ENCODE results near the gene COX14. TPM values are rescaled to one million over a fixed set of nuclear protein-coding genes. Genes with fewer than 3 reads are reported as not detected.

COX14 gene
- polyA plus RNA-seq, 3 donors = 63.8 to 257 (median 231) TPM

DNA sequence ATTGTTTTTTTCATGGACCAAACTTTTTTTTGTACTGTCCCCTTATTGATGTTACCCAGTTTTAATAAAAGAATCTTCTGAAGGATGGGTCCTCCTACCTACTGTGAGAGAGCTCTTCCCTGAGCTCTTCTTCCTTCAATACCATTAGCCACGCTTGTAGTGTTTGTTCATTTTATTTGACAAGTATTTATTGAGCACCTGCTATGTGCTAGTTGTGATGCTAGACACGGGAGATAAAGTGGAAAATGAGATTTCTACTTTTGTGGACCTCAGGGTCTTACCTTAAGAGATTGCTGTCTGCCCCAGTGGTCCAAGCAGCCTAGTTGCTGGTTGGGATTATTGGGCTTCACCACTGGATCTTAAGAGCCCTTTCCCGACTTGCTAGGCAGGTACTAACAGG, 11.5 kb upstream of the COX14 start:
- no peaks in the 10 kb centered on the region for H3K79me2 ChIP-seq (ENCODE audit: insufficient read depth, low read length)
- DNase-seq = no peak
- H3K9me3 ChIP-seq (replicated peaks in 1 of 2; ENCODE audit: control insufficient read depth in 1 of 2, insufficient read depth in 1 of 2, low read length in 2 of 2) = no peaks in the 10 kb centered on the region
- H2AFZ ChIP-seq (ENCODE audit: insufficient read depth, low read depth, low read length, poor library complexity, severe bottlenecking) = no peak overlapping the region
- TF ChIP-seq CTCF (IDR thresholded peaks at IDR 0.05) = no peak
- no peak overlapping the region for H3K4me2 ChIP-seq (replicated peaks; ENCODE audit: extremely low read depth, low read length, poor library complexity, severe bottlenecking)
- H3K27me3 ChIP-seq (ENCODE audit: control insufficient read depth in 2 of 2, insufficient read depth in 2 of 2, low read length in 2 of 2) = no peaks in the 10 kb centered on the region
- 86% methylated on average over 1 of the region's 3 CpGs for WGBS (ENCODE audit: insufficient coverage)
- peaks cover 57 to 62% of the 10 kb centered on the region in 2 donors for H3K36me3 Mint-ChIP-seq
- H3K9me3 Mint-ChIP-seq = peaks cover 0 to 2% (median 0%) of the 10 kb centered on the region in 7 donors
- H4K20me1 ChIP-seq (ENCODE audit: insufficient read depth, low read length) = no peaks in the 10 kb centered on the region
- peaks cover 44 to 61% of the 10 kb centered on the region in 2 donors for H3K36me3 ChIP-seq (replicated peaks in 1 of 2; ENCODE audit: control insufficient read depth in 1 of 2, insufficient read depth in 2 of 2, low read length in 2 of 2)
- H3K9ac ChIP-seq (ENCODE audit: insufficient read depth, low read length, poor library complexity, severe bottlenecking) = no peak overlapping the region
- no peak overlapping the region for H3K4me3 ChIP-seq (replicated peaks in 1 of 3; ENCODE audit: low read depth in 2 of 3, low read length in 3 of 3)
- peaks cover 0 to 3% (median under 1%) of the 10 kb centered on the region in 3 donors for H3K27me3 Mint-ChIP-seq (ENCODE audit: low read depth in 3 of 3)
- no peak overlapping the region for H3K27ac Mint-ChIP-seq
- H3K4me3 Mint-ChIP-seq = no peak overlapping the region
- H3K4me1 ChIP-seq (ENCODE audit: control insufficient read depth in 1 of 2, insufficient read depth in 2 of 2, low read length in 2 of 2) = no peaks in the 10 kb centered on the region
- H3K4me1 Mint-ChIP-seq = no peaks in the 10 kb centered on the region
- H3K27ac ChIP-seq (ENCODE audit: low read depth in 1 of 2, low read length in 2 of 2) = no peak overlapping the region
- intact Hi-C loops (cut with micrococcal nuclease) = no loop called here

DNA sequence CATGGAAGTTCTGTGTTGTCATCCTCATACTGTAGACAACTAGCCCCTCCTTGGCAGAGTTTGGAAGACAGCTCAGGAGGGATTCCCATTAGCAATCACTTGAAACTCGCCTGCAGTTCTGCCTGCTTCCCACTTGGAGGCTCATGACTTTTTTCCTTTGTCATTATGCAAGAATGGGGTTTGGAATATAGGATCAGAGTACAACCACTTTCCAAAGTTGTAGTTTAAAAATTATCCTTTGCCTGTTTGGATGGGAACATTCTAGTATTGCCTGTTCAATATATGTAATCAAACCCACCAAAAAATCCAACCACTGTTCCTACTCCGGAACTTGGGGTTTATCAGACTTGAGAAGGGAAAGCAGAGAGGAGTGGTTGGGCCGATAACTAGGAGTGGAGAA, 10.4 kb upstream of the COX14 start:
- H3K27ac Mint-ChIP-seq = no peak overlapping the region
- peaks cover 46 to 51% of the 10 kb centered on the region in 2 donors for H3K36me3 Mint-ChIP-seq
- Histone ChIP-seq H3K4me3 (replicated peaks in 1 of 3; ENCODE audit: low read depth in 2 of 3, low read length in 3 of 3) (no peak overlapping the region), H3K27ac (ENCODE audit: low read depth in 1 of 2, low read length in 2 of 2) (no peak overlapping the region), H3K9ac (ENCODE audit: insufficient read depth, low read length, poor library complexity, severe bottlenecking) (no peak overlapping the region), H3K9me3 (replicated peaks in 1 of 2; ENCODE audit: control insufficient read depth in 1 of 2, insufficient read depth in 1 of 2, low read length in 2 of 2) (no peaks in the 10 kb centered on the region), H3K27me3 (ENCODE audit: control insufficient read depth in 2 of 2, insufficient read depth in 2 of 2, low read length in 2 of 2) (no peaks in the 10 kb centered on the region), H3K4me2 (replicated peaks; ENCODE audit: extremely low read depth, low read length, poor library complexity, severe bottlenecking) (no peak overlapping the region), H2AFZ (ENCODE audit: insufficient read depth, low read depth, low read length, poor library complexity, severe bottlenecking) (no peak overlapping the region), H4K20me1 (ENCODE audit: insufficient read depth, low read length) (no peaks in the 10 kb centered on the region), H3K79me2 (ENCODE audit: insufficient read depth, low read length) (no peaks in the 10 kb centered on the region), H3K4me1 (ENCODE audit: control insufficient read depth in 1 of 2, insufficient read depth in 2 of 2, low read length in 2 of 2) (no peaks in the 10 kb centered on the region), H3K36me3 (replicated peaks in 1 of 2; ENCODE audit: control insufficient read depth in 1 of 2, insufficient read depth in 2 of 2, low read length in 2 of 2) (peaks cover 33 to 50% of the 10 kb centered on the region in 2 donors)
- no peak for DNase-seq
- H3K27me3 Mint-ChIP-seq (ENCODE audit: low read depth in 3 of 3) = peaks cover under 1 to 5% (median 3%) of the 10 kb centered on the region in 3 donors
- H3K4me1 Mint-ChIP-seq = no peaks in the 10 kb centered on the region
- no CpG with 5 or more reads among the region's 3 CpGs for WGBS (ENCODE audit: insufficient coverage)
- peaks cover 0 to 2% (median 0%) of the 10 kb centered on the region in 7 donors for H3K9me3 Mint-ChIP-seq
- no peak overlapping the region for H3K4me3 Mint-ChIP-seq
- no peak for TF ChIP-seq CTCF (IDR thresholded peaks at IDR 0.05)
- intact Hi-C loops (cut with micrococcal nuclease) = no loop called here
